Suprapubic skin (tissue), 4 donors: ENCODE data around the gene NEU4. TPM values are rescaled to one million over a fixed set of nuclear protein-coding genes. Genes with fewer than 3 reads are reported as not detected.
A peak's percentile ranks its signal among the peaks of the same experiment; 100 is the strongest.

Source experiments
- DNase-seq, 2 donors: peaks; one replicate each; pipeline ENCODE4 v3.0.0-alpha.2; 2019; ENCODE audit warnings: low spot score in 2 of 2
- H3K27ac ChIP-seq: fragments of 200-600 bp; sonication (generic); one replicate; pipeline ENCODE4 v1.5.1; 2019
- H3K27me3 ChIP-seq: fragments of 200-600 bp; sonication (generic); one replicate; pipeline ENCODE4 v1.5.1; 2019
- H3K36me3 ChIP-seq: fragments of 200-600 bp; sonication (generic); one replicate; pipeline ENCODE4 v1.5.1; 2019
- H3K4me1 ChIP-seq: fragments of 200-600 bp; sonication (generic); one replicate; pipeline ENCODE4 v1.5.1; 2019
- H3K4me3 ChIP-seq: fragments of 200-600 bp; sonication (generic); one replicate; pipeline ENCODE4 v1.5.1; 2019; ENCODE audit warnings: mild to moderate bottlenecking
- H3K9me3 ChIP-seq: fragments of 200-600 bp; sonication (generic); one replicate; pipeline ENCODE4 v1.5.1; 2019
- CTCF ChIP-seq, 2 donors: fragments of 200-600 bp in 1 of 2; fragments of 450-650 bp in 1 of 2; sonication (generic) in 1 of 2; IDR thresholded peaks; one replicate each; pipeline ENCODE4 v1.5.1; 2016 to 2019; ENCODE audit warnings: antibody characterized with exemption in 2 of 2, mild to moderate bottlenecking in 1 of 2, moderate library complexity in 1 of 2
- EP300 ChIP-seq: sonication (generic); formaldehyde crosslinking; IDR thresholded peaks from one replicate; pipeline ENCODE4 v1.6.1; 2017; ENCODE audit warnings: antibody characterized with exemption
- POLR2A ChIP-seq, 2 donors: fragments of 450-650 bp; IDR thresholded peaks; one replicate each; pipeline ENCODE4 v1.6.1; 2017; ENCODE audit warnings: antibody characterized with exemption in 2 of 2, mild to moderate bottlenecking in 2 of 2, moderate library complexity in 2 of 2
- POLR2AphosphoS5 ChIP-seq, 3 donors: sonication (generic); formaldehyde crosslinking; IDR thresholded peaks; one replicate each; pipeline ENCODE4 v1.6.1; 2017; ENCODE audit warnings: antibody characterized with exemption in 3 of 3
- WGBS: methylation state at CpG from one replicate; pipeline ENCODE4 v1.1.5; 2018; 5-methylcytosine and 5-hydroxymethylcytosine counted together
- total RNA-seq, 4 donors: library from RNA; depleted of rRNA; stranded (reverse); fragments of >200 nt; gene quantifications; one replicate each; pipeline ENCODE4 v1.1.0, GENCODE V29; 2016

Gene NEU4
- total RNA-seq, 4 donors from 2014 or later: 0.21 to 0.70 TPM; not detected in 2

- Histone ChIP-seq H3K36me3 (no peaks in the 10 kb centered on the region), H3K27me3 (peaks cover 6% of the 10 kb centered on the region), H3K4me3 (no peak overlapping the region), H3K27ac (no peak overlapping the region), H3K4me1 (peaks cover 3% of the 10 kb centered on the region), H3K9me3 (no peaks in the 10 kb centered on the region)
- DNase-seq: peak in 1 of 2 donors; percentile 61
- WGBS: 86% methylated on average over 18 of the region's 29 CpGs
- TF ChIP-seq CTCF (IDR thresholded peaks at IDR 0.05): no peak
- TF ChIP-seq POLR2AphosphoS5 (IDR thresholded peaks at IDR 0.05): no peak
- no peak for TF ChIP-seq POLR2A (IDR thresholded peaks at IDR 0.05)
These were observed 652 bp downstream of the NEU4 start for GRCh38 chr2:241809383-241810306.

GRCh38 chr2:241810307-241811200 lies 1.6 kb downstream of the NEU4 start:
- Histone ChIP-seq H3K36me3 (no peaks in the 10 kb centered on the region), H3K27me3 (peaks cover 7% of the 10 kb centered on the region), H3K4me1 (no peaks in the 10 kb centered on the region), H3K9me3 (no peaks in the 10 kb centered on the region), H3K27ac (no peak overlapping the region), H3K4me3 (no peak overlapping the region)
- 74% methylated on average over 20 of the region's 28 CpGs for WGBS
- peak in 1 of 2 donors; percentile 46 for DNase-seq
- TF ChIP-seq EP300: no peak
- no peak for TF ChIP-seq CTCF (IDR thresholded peaks at IDR 0.05)
- no peak for TF ChIP-seq POLR2A (IDR thresholded peaks at IDR 0.05)
- no peak for TF ChIP-seq POLR2AphosphoS5 (IDR thresholded peaks at IDR 0.05)

GRCh38 chr2:241811201-241811951 lies 2.4 kb downstream of the NEU4 start:
- 83% methylated on average over 15 of the region's 27 CpGs for WGBS
- H3K27me3 ChIP-seq: peaks cover 13% of the 10 kb centered on the region
- no peak overlapping the region for H3K4me3 ChIP-seq
- no peaks in the 10 kb centered on the region for H3K4me1 ChIP-seq
- peak in 1 of 2 donors; percentile 50 for DNase-seq
- H3K9me3 ChIP-seq: no peaks in the 10 kb centered on the region
- no peak overlapping the region for H3K27ac ChIP-seq
- TF ChIP-seq CTCF (IDR thresholded peaks at IDR 0.05): no peak
- no peak for TF ChIP-seq POLR2AphosphoS5 (IDR thresholded peaks at IDR 0.05)
- no peak for TF ChIP-seq POLR2A (IDR thresholded peaks at IDR 0.05)
- TF ChIP-seq EP300: no peak
- H3K36me3 ChIP-seq: no peaks in the 10 kb centered on the region

GRCh38 chr2:241811952-241812729 lies 3.1 kb downstream of the NEU4 start:
- no peak overlapping the region for H3K4me3 ChIP-seq
- 91% methylated on average over 13 of the region's 20 CpGs for WGBS
- H3K36me3 ChIP-seq: no peaks in the 10 kb centered on the region
- no peaks in the 10 kb centered on the region for H3K4me1 ChIP-seq
- TF ChIP-seq POLR2A (IDR thresholded peaks at IDR 0.05): no peak
- no peak for TF ChIP-seq EP300
- no peak for TF ChIP-seq POLR2AphosphoS5 (IDR thresholded peaks at IDR 0.05)
- peaks cover 21% of the 10 kb centered on the region for H3K27me3 ChIP-seq
- DNase-seq: peak in 1 of 2 donors; percentile 53
- no peak overlapping the region for H3K27ac ChIP-seq
- H3K9me3 ChIP-seq: no peaks in the 10 kb centered on the region
